ENCODE measurements around the gene TRIM9. TPM values are rescaled to one million over a fixed set of nuclear protein-coding genes. Genes with fewer than 3 reads are reported as not detected.

TRIM9 gene
- total RNA-seq, 1 donor from 2014 or later = 19.7 TPM

DNA sequence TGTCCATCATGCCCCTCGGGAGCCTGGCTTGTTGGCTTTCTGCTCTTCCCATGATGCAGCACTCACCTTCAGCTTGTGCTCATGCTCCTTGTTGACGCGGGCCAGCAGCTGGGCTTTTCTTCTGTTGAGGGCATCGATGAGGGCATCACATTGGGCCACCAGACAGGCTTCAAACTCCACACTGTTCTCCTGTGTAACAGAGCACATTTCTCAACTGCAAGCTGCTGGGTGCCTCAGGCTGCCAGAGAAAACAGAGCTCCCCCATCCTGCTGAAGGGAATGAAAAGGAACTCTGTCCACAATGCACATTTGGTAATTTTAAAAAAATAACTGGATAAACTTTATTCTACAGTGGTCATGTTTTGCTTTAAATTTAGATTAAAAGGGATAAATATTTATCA lies 72.1 kb downstream of the TRIM9 start:
- no peaks in the 10 kb centered on the region for H3K9me3 Mint-ChIP-seq
- H3K4me1 Mint-ChIP-seq = peaks cover 65% of the 10 kb centered on the region
- H3K27me3 Mint-ChIP-seq (ENCODE audit: low read depth) = no peaks in the 10 kb centered on the region
- no peak overlapping the region for H3K4me3 Mint-ChIP-seq
- DNase-seq (ENCODE audit: low read depth, low spot score) = no peak
- TF ChIP-seq, protein P1, sequence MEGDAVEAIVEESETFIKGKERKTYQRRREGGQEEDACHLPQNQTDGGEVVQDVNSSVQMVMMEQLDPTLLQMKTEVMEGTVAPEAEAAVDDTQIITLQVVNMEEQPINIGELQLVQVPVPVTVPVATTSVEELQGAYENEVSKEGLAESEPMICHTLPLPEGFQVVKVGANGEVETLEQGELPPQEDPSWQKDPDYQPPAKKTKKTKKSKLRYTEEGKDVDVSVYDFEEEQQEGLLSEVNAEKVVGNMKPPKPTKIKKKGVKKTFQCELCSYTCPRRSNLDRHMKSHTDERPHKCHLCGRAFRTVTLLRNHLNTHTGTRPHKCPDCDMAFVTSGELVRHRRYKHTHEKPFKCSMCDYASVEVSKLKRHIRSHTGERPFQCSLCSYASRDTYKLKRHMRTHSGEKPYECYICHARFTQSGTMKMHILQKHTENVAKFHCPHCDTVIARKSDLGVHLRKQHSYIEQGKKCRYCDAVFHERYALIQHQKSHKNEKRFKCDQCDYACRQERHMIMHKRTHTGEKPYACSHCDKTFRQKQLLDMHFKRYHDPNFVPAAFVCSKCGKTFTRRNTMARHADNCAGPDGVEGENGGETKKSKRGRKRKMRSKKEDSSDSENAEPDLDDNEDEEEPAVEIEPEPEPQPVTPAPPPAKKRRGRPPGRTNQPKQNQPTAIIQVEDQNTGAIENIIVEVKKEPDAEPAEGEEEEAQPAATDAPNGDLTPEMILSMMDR (conservative IDR thresholded peaks at IDR 0.05) = no peak
- peaks cover 7% of the 10 kb centered on the region for H3K36me3 Mint-ChIP-seq (ENCODE audit: low read depth)
- peak overlapping the region; percentile 74 for H3K27ac Mint-ChIP-seq (ENCODE audit: unreplicated experiment)

DNA sequence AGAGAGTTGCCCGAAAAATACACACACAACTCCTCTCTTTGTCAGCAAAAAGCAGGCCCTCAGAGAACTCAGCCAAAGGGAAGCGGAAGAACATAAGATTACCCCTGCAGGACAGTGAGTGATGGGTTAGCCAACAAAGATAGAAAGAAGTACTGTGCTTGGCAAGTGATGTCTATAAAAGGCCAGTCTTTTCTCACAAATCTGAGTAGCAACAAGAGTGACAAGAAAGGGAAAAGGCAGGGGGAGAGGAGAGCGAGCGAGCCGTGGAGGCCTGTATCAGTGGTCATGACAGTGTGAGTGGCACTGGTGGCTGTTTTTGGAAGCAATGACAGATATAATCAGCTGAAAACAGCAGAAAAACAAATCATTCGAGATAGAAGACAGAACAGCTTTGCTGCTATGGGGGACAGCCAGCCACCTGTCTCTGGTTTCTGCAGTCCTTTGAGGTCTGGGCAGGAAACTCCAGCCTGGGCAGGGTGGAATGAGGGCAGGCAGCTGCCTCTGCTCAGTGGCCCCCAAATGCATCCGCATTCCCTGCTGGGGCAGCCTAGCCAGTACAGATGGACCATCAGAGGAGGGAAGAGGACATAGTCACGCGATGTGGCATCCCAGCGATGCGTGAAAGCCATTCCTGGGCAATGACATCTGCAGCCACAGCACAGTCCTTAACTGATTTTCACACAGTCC lies 74.7 kb downstream of the TRIM9 start:
- Mint-ChIP-seq H3K27ac (ENCODE audit: unreplicated experiment) (peak overlapping the region; percentile 48), H3K4me1 (peaks cover 50% of the 10 kb centered on the region), H3K36me3 (ENCODE audit: low read depth) (peaks cover 10% of the 10 kb centered on the region), H3K9me3 (no peaks in the 10 kb centered on the region), H3K27me3 (ENCODE audit: low read depth) (no peaks in the 10 kb centered on the region), H3K4me3 (no peak overlapping the region)
- no peak for DNase-seq (ENCODE audit: low read depth, low spot score)
- TF ChIP-seq, protein P1 (conservative IDR thresholded peaks at IDR 0.05) = no peak

DNA sequence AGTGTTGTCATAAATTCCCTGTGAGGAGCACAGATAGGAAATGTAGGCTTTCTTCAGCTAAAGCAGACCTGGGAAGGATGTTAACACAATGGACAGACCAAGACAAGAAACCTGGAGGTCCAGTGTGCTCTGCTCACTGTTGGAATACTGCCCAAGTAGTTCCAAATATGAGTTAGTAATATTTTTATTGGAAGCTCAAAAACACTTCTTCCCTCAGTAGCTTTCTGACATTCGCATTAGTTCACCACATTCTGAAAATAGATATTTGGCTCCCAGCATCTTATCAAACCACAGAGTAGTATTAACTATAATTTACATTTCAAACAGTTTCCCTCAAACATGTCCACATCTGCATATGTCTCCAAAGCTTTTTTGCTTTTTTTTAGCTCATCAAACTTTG lies 75.8 kb downstream of the TRIM9 start:
- Mint-ChIP-seq H3K4me1 (peaks cover 39% of the 10 kb centered on the region), H3K4me3 (no peak overlapping the region), H3K36me3 (ENCODE audit: low read depth) (peaks cover 10% of the 10 kb centered on the region), H3K27ac (ENCODE audit: unreplicated experiment) (peak overlapping the region; percentile 46), H3K9me3 (no peaks in the 10 kb centered on the region), H3K27me3 (ENCODE audit: low read depth) (no peaks in the 10 kb centered on the region)
- TF ChIP-seq, protein P1 (conservative IDR thresholded peaks at IDR 0.05) = no peak
- DNase-seq (ENCODE audit: low read depth, low spot score) = no peak

DNA sequence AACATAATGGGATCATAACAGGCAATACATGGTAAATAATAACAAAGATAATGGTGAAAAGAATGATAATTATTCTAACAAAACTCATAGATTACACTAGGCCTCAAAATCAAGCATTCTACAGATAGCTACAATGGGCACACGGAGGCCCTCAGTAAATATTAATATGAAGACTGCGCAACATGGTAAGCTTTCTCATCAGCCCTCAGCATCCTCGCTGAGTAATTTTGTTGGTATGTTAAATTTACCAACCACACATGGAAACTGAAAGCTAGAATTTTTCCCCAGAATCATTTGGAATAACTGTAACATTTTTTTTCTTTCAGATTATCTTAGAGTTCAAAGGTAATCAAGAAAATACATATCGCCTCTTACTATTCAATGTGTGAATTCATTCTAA lies 76.4 kb downstream of the TRIM9 start:
- DNase-seq (ENCODE audit: low read depth, low spot score) = no peak
- H3K9me3 Mint-ChIP-seq = no peaks in the 10 kb centered on the region
- no peak overlapping the region for H3K27ac Mint-ChIP-seq (ENCODE audit: unreplicated experiment)
- H3K4me3 Mint-ChIP-seq = no peak overlapping the region
- H3K4me1 Mint-ChIP-seq = peaks cover 35% of the 10 kb centered on the region
- TF ChIP-seq, protein P1 (conservative IDR thresholded peaks at IDR 0.05) = no peak
- H3K36me3 Mint-ChIP-seq (ENCODE audit: low read depth) = peaks cover 10% of the 10 kb centered on the region
- no peaks in the 10 kb centered on the region for H3K27me3 Mint-ChIP-seq (ENCODE audit: low read depth)

DNA sequence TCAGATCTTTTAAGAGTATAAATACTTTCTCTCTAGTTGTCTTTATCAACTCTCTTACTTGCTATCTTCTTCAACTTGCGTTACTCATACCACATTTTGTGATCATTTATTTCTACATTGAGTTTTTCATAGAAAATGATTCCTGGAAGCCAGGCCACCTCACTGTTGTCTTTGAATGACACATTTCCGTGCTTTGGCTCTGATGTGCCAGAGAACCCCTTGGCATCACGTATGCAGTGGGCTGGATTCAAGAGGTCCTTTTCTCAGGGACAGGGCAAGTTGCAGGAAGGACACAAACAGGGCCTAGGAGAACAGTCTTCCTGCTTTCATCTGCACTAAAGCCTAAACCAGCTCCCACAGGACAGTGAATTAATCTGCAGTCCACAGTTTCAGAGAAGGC lies 80.3 kb downstream of the TRIM9 start:
- H3K4me1 Mint-ChIP-seq = peaks cover 7% of the 10 kb centered on the region
- no peak overlapping the region for H3K27ac Mint-ChIP-seq (ENCODE audit: unreplicated experiment)
- TF ChIP-seq, protein P1 (conservative IDR thresholded peaks at IDR 0.05) = no peak
- no peak overlapping the region for H3K4me3 Mint-ChIP-seq
- H3K9me3 Mint-ChIP-seq = peaks cover 2% of the 10 kb centered on the region
- no peak for DNase-seq (ENCODE audit: low read depth, low spot score)
- H3K36me3 Mint-ChIP-seq (ENCODE audit: low read depth) = peaks cover 13% of the 10 kb centered on the region
- no peaks in the 10 kb centered on the region for H3K27me3 Mint-ChIP-seq (ENCODE audit: low read depth)
